Spinal cord (tissue), 10 donors: ENCODE results near the gene TFCP2. TPM values are rescaled to one million over a fixed set of nuclear protein-coding genes. Genes with fewer than 3 reads are reported as not detected.
"Not testable (repeated sequence)": the region's sequence is repeated elsewhere in the genome, so short reads cannot be mapped to it uniquely, and the experiment has no call there.

Experiments used
- DNase-seq, 6 donors: peaks; one replicate each; pipeline versions ENCODE4 v3.0.0 to v3.0.0-alpha.2; 2013 to 2015; ENCODE audit warnings: low spot score in 6 of 6, low read depth in 4 of 6
- H3K27ac ChIP-seq: one replicate; pipeline ENCODE4 v1.5.1; 2013; ENCODE audit warnings: low read depth, low read length, control low read depth
- H3K27me3 ChIP-seq: one replicate; pipeline ENCODE4 v1.6.1; 2013; ENCODE audit warnings: low read length; ENCODE audit not compliant: control insufficient read depth, insufficient read depth
- H3K36me3 ChIP-seq: one replicate; pipeline ENCODE4 v1.6.1; 2013; ENCODE audit warnings: low read length; ENCODE audit not compliant: control insufficient read depth, insufficient read depth
- H3K4me1 ChIP-seq: one replicate; pipeline ENCODE4 v1.6.1; 2013; ENCODE audit warnings: low read length; ENCODE audit not compliant: control insufficient read depth, insufficient read depth
- H3K4me3 ChIP-seq: one replicate; pipeline ENCODE4 v1.5.1; 2013; ENCODE audit warnings: low read depth, low read length, control low read depth
- H3K9me3 ChIP-seq: one replicate; pipeline ENCODE4 v1.6.1; 2013; ENCODE audit warnings: low read length; ENCODE audit not compliant: control insufficient read depth, insufficient read depth
- WGBS: methylation state at CpG from one replicate; pipeline ENCODE4 v1.1.5; 2013; ENCODE audit warnings: missing lambda C conversion rate; ENCODE audit not compliant: insufficient coverage; 5-methylcytosine and 5-hydroxymethylcytosine counted together
- polyA plus RNA-seq, 2 donors: library from polyadenylated mRNA; unstranded; fragments of 120-200 nt; gene quantifications; one replicate each; pipeline ENCODE4 v1.2.1, GENCODE V29; 2013; ENCODE audit not compliant: insufficient read length in 2 of 2
- total RNA-seq, 2 donors: library from RNA; depleted of rRNA in 1 of 2; stranded (reverse); fragments of 120-200 nt in 1 of 2; fragments of >200 nt in 1 of 2; gene quantifications; one replicate each; pipeline versions ENCODE4 v1.2.3 to v1.2.4, GENCODE V29; 2013 to 2014
- donor health status: healthy.

Gene TFCP2
- total and polyA plus RNA-seq, 4 donors: 23.2 to 50.6 (median 36.4) TPM

DNA sequence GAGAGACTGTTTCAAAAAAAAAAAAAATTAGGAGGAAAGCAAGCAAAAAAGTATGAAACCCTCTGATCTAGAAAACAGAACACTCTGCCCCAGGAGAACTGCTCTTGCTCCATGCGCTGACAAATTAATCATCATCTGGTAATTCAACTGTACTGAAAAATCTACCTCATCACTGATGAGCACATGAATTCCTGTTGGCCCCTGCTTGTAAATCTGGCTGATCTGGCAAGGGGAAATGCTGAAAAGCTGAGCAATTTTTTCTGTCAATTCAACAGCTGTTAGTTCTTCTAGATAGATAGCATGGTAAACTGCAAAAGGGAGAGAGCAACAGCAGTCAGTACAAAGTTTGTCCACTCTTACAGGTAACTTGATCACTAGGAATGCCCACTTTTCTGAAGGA lies 74.3 kb downstream of the TFCP2 start:
- Histone ChIP-seq H3K27me3 (no peaks in the 10 kb centered on the region), H3K27ac (no peak overlapping the region), H3K36me3 (peaks cover 46% of the 10 kb centered on the region), H3K9me3 (no peaks in the 10 kb centered on the region), H3K4me1 (no peaks in the 10 kb centered on the region), H3K4me3 (no peak overlapping the region)
- WGBS: no CpG with 5 or more reads among the region's 1 CpG
- no peak for DNase-seq

- no peak overlapping the region for H3K4me3 ChIP-seq
- H3K27ac ChIP-seq: no peak overlapping the region
- no peaks in the 10 kb centered on the region for H3K27me3 ChIP-seq
- WGBS: 98% methylated on average over 6 of the region's 10 CpGs
- H3K9me3 ChIP-seq: no peaks in the 10 kb centered on the region
- H3K4me1 ChIP-seq: no peaks in the 10 kb centered on the region
- DNase-seq: no peak
- H3K36me3 ChIP-seq: peaks cover 40% of the 10 kb centered on the region
Measured at GRCh38 chr12:51090705-51091229, 82.2 kb downstream of the TFCP2 start.

DNA sequence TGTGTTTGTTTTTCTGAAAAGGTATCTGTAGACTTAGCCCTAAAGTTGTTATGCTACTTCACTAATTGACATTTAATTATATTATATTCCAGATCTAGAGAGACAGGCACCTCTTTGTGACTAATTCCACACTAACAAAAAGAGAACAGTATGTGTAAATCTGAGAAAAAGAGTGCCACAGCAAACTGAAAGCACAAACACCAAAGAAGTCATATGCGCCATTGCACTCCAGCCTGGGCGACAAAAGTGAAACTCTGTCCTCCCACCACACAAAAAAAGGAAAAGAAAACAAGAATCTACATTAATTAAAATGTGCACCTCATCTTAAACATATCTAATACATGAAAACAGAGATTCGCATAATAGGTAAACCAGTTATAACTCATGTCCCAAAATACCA lies 85.1 kb downstream of the TFCP2 start:
- no peak for DNase-seq
- WGBS: no CpG with 5 or more reads among the region's 3 CpGs
- H3K27me3 ChIP-seq: no peaks in the 10 kb centered on the region
- H3K36me3 ChIP-seq: peaks cover 27% of the 10 kb centered on the region
- H3K9me3 ChIP-seq: no peaks in the 10 kb centered on the region
- no peak overlapping the region for H3K27ac ChIP-seq
- H3K4me1 ChIP-seq: peaks cover 5% of the 10 kb centered on the region
- H3K4me3 ChIP-seq: no peak overlapping the region

DNA sequence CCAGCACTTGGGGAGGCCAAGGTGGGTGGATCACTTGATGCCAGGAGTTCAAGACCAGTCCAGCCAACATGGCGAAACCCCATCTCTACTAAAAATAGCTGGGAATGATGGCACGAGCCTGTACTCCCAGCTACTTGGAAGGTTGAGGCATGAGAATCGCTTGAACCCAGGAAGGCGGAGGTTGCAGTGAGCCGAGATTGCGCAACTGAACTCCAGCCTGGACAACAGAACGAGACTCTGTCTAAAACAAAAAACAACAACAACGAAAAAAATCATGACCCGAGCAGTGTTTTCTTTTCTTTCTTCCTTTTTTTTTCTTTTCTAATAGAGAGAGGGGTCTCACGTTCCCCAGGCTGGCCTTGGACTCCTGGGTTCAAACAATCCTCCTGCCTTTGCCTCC lies 86.0 kb downstream of the TFCP2 start:
- no peak overlapping the region for H3K27ac ChIP-seq
- no peak overlapping the region for H3K4me3 ChIP-seq
- peaks cover 5% of the 10 kb centered on the region for H3K4me1 ChIP-seq
- H3K27me3 ChIP-seq: no peaks in the 10 kb centered on the region
- H3K9me3 ChIP-seq: no peaks in the 10 kb centered on the region
- DNase-seq: no peak
- no CpG with 5 or more reads among the region's 10 CpGs for WGBS
- H3K36me3 ChIP-seq: peaks cover 19% of the 10 kb centered on the region

DNA sequence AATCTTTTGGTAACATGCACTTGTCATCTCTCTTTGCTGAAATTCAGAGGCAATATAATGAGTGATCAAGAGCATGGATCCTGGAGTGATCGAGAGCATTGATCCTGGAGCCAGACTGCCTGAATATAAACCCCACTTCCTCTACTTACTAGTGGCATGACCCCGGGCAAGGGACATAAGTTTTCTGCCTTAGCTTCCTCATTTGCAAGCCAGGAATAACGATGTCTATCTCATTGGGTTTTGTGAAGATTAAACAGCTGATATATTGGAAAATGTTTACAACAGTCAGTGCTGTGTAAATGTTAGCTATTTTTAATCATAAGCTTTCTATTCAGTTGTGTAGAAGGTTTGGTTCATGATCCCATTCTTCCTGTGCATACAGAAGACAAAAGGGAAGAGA lies 87.2 kb downstream of the TFCP2 start:
- Histone ChIP-seq H3K36me3 (peaks cover 10% of the 10 kb centered on the region), H3K4me3 (no peak overlapping the region), H3K4me1 (peaks cover 5% of the 10 kb centered on the region), H3K9me3 (no peaks in the 10 kb centered on the region), H3K27me3 (no peaks in the 10 kb centered on the region), H3K27ac (no peak overlapping the region)
- no peak for DNase-seq
- WGBS: 80% methylated on average over 1 of the region's 3 CpGs

- no peaks in the 10 kb centered on the region for H3K27me3 ChIP-seq
- peaks cover 5% of the 10 kb centered on the region for H3K36me3 ChIP-seq
- peak within 1 kb of the TSS; percentile 95 for H3K4me3 ChIP-seq
- H3K9me3 ChIP-seq: no peaks in the 10 kb centered on the region
- under 1% methylated on average over 66 of the region's 74 CpGs for WGBS
- H3K4me1 ChIP-seq: peaks cover 5% of the 10 kb centered on the region
- H3K27ac ChIP-seq: peak within 1 kb of the TSS; percentile 97
- DNase-seq: peak; percentile 77 to 98 (median 90)
Measured at GRCh38 chr12:51083126-51083833, 89.7 kb downstream of the TFCP2 start, which contains the start of gene CSRNP2. CSRNP2 (minus strand) TSS chr12:51083596; CDS start chr12:51076561, 7,035 bp downstream.

- DNase-seq: peak; percentile 12 to 83 (median 44)
- Histone ChIP-seq H3K4me3 (peak overlapping the region; percentile 95), H3K27me3 (no peaks in the 10 kb centered on the region), H3K4me1 (peaks cover 5% of the 10 kb centered on the region), H3K27ac (peak overlapping the region; percentile 97), H3K36me3 (peaks cover 5% of the 10 kb centered on the region), H3K9me3 (no peaks in the 10 kb centered on the region)
- 0% methylated on average over 17 of the region's 18 CpGs for WGBS
Measured at GRCh38 chr12:51082561-51083125, 90.3 kb downstream of the TFCP2 start.

- H3K4me3 ChIP-seq: no peak overlapping the region
- peaks cover 6% of the 10 kb centered on the region for H3K4me1 ChIP-seq
- peaks cover 5% of the 10 kb centered on the region for H3K36me3 ChIP-seq
- H3K27ac ChIP-seq: no peak overlapping the region
- WGBS: no CpG with 5 or more reads among the region's 1 CpG
- DNase-seq: no peak
- no peaks in the 10 kb centered on the region for H3K27me3 ChIP-seq
- H3K9me3 ChIP-seq: no peaks in the 10 kb centered on the region
Measured at GRCh38 chr12:51081421-51081820, 91.5 kb downstream of the TFCP2 start.

GRCh38 chr12:51080136-51080535 lies 92.8 kb downstream of the TFCP2 start:
- Histone ChIP-seq H3K4me3 (no peak overlapping the region), H3K27me3 (no peaks in the 10 kb centered on the region), H3K4me1 (peaks cover 16% of the 10 kb centered on the region), H3K27ac (no peak overlapping the region), H3K9me3 (no peaks in the 10 kb centered on the region), H3K36me3 (peaks cover 10% of the 10 kb centered on the region)
- whole genome bisulfite sequencing: no CpG with 5 or more reads among the region's 4 CpGs
- DNase-seq: no peak

DNA sequence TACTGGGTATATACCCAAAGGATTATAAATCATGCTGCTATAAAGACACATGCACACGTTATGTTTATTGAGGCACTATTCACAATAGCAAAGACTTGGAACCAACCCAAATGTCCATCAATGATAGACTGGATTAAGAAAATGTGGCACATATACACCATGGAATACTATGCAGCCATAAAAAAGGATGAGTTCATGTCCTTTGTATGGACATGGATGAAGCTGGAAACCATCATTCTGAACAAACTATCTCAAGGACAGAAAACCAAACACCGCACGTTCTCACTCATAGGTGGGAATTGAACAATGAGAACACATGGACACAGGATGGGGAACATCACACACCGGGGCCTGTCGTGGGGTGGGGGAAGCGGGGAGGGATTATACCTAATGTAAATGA lies 94.1 kb downstream of the TFCP2 start:
- peaks cover 15% of the 10 kb centered on the region for H3K4me1 ChIP-seq
- not testable (repeated sequence) for H3K27ac ChIP-seq, H3K27me3 ChIP-seq, H3K4me3 ChIP-seq, H3K9me3 ChIP-seq, DNase-seq
- H3K36me3 ChIP-seq: peaks cover 16% of the 10 kb centered on the region
- WGBS: no CpG with 5 or more reads among the region's 6 CpGs
